Fibroblast of lung (primary cell): ENCODE results near the gene PFDN1. TPM values are rescaled to one million over a fixed set of nuclear protein-coding genes. Genes with fewer than 3 reads are reported as not detected.

Experiments used
- DNase-seq, 2 donors: peaks; one replicate each; pipeline versions ENCODE4 v3.0.0 to v3.0.0-alpha.2; 2010; ENCODE audit warnings: low read depth in 2 of 2
- H2AFZ ChIP-seq: 2 replicates; pipeline ENCODE4 v1.5.1; 2012; ENCODE audit warnings: low read length, control low read depth, inconsistent platforms
- H3K27ac ChIP-seq: 2 replicates; pipeline ENCODE4 v1.5.1; 2011; ENCODE audit warnings: low read length, control low read depth; ENCODE audit not compliant: insufficient read depth
- H3K27me3 ChIP-seq: 2 replicates; pipeline ENCODE4 v1.5.1; 2011; ENCODE audit warnings: mild to moderate bottlenecking, low read length; ENCODE audit not compliant: control insufficient read depth, insufficient read depth
- H3K36me3 ChIP-seq: 2 replicates; pipeline ENCODE4 v1.5.1; 2011; ENCODE audit warnings: low read length; ENCODE audit not compliant: control insufficient read depth, insufficient read depth
- H3K4me1 ChIP-seq: 2 replicates; pipeline ENCODE4 v1.5.1; 2011; ENCODE audit warnings: low read length; ENCODE audit not compliant: control insufficient read depth, insufficient read depth; ENCODE audit errors: extremely low read depth
- H3K4me2 ChIP-seq: 2 replicates; pipeline ENCODE4 v1.5.1; 2011; ENCODE audit warnings: low read length, control low read depth; ENCODE audit not compliant: insufficient read depth; ENCODE audit errors: extremely low read depth
- H3K4me3 ChIP-seq, 4 experiments: fragments of 200-600 bp in 1 of 4; sonication (generic) in 1 of 4; replicated peaks in 1 of 4; 2 replicates each; pipeline ENCODE4 v1.5.1; 2011 to 2016; ENCODE audit warnings: low read length in 4 of 4, low read depth in 3 of 4, mild to moderate bottlenecking in 3 of 4, control low read depth in 2 of 4, inconsistent platforms in 1 of 4, mixed read lengths in 1 of 4; ENCODE audit not compliant: insufficient read depth in 1 of 4; ENCODE audit errors: control extremely low read depth in 1 of 4
- H3K79me2 ChIP-seq: 2 replicates; pipeline ENCODE4 v1.5.1; 2012; ENCODE audit warnings: mild to moderate bottlenecking, low read length, inconsistent platforms; ENCODE audit not compliant: control insufficient read depth, insufficient read depth
- H3K9ac ChIP-seq: 2 replicates; pipeline ENCODE4 v1.5.1; 2011; ENCODE audit warnings: mild to moderate bottlenecking, low read length, control low read depth; ENCODE audit not compliant: insufficient read depth
- H3K9me3 ChIP-seq: 2 replicates; pipeline ENCODE4 v1.5.1; 2012; ENCODE audit warnings: low read depth, low read length; ENCODE audit not compliant: control insufficient read depth, insufficient read depth
- H4K20me1 ChIP-seq: 2 replicates; pipeline ENCODE4 v1.5.1; 2011; ENCODE audit warnings: low read length; ENCODE audit not compliant: control insufficient read depth, insufficient read depth; ENCODE audit errors: extremely low read depth
- EZH2 ChIP-seq: IDR thresholded peaks from 2 replicates; pipeline ENCODE4 v1.5.1; 2012; ENCODE audit warnings: low read length, control low read depth, mild to moderate bottlenecking; ENCODE audit errors: missing control alignments
- polyA plus RNA-seq, 2 donors: library from polyadenylated mRNA; depleted of rRNA in 1 of 2; stranded (reverse) in 1 of 2; unstranded in 1 of 2; fragments of >200 nt; gene quantifications; 2 replicates each; pipeline ENCODE4 v1.2.1, GENCODE V29; 2011 to 2012; ENCODE audit warnings: missing spikeins in 1 of 2
- total RNA-seq: library from RNA; depleted of rRNA; stranded (reverse); fragments of >200 nt; gene quantifications from 2 replicates; pipeline ENCODE4 v1.2.1, GENCODE V29; 2014
- TF ChIP-seq, protein P1 (sequence below), 2 donors: IDR thresholded peaks in 1 of 2; conservative IDR thresholded peaks in 1 of 2; 1 replicate in 1 of 2; 2 replicates in 1 of 2; pipeline ENCODE4 v1.5.1; 2011 to 2012; ENCODE audit warnings: low read length in 2 of 2, control low read depth in 1 of 2, inconsistent platforms in 1 of 2, low read depth in 1 of 2, mild to moderate bottlenecking in 1 of 2

Gene PFDN1
- total and polyA plus RNA-seq, 2 donors (not counting 1 experiment from before 2014, with no cell fraction given): 35.5 to 140 TPM

DNA sequence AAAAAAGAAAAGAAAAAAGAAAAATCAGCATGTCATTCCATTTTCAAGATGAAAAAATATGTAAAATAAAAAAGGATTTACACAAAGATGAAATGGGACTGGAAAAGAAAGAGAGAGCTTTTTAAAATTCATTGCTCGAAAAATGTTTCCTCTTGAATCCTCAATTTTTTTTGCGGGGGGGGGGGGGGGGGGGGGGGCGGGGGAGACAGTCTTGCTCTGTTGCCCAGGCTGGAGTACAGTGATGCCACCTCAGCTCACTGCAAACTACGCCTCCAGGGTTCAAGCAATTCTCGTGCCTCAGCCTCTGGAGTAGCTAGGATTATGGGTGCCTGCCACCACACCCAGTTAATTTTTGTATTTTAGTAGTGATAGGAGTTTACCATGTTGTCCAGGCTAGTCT lies 16.5 kb downstream of the PFDN1 start:
- H3K4me1 ChIP-seq: no peaks in the 10 kb centered on the region
- no peaks in the 10 kb centered on the region for H3K36me3 ChIP-seq
- H4K20me1 ChIP-seq: no peaks in the 10 kb centered on the region
- no peak for DNase-seq
- no peak overlapping the region for H3K4me2 ChIP-seq
- H3K4me3 ChIP-seq: no peak overlapping the region
- H3K27ac ChIP-seq: no peak overlapping the region
- no peaks in the 10 kb centered on the region for H3K27me3 ChIP-seq
- H3K9ac ChIP-seq: no peak overlapping the region
- no peak for TF ChIP-seq EZH2
- TF ChIP-seq, protein P1, sequence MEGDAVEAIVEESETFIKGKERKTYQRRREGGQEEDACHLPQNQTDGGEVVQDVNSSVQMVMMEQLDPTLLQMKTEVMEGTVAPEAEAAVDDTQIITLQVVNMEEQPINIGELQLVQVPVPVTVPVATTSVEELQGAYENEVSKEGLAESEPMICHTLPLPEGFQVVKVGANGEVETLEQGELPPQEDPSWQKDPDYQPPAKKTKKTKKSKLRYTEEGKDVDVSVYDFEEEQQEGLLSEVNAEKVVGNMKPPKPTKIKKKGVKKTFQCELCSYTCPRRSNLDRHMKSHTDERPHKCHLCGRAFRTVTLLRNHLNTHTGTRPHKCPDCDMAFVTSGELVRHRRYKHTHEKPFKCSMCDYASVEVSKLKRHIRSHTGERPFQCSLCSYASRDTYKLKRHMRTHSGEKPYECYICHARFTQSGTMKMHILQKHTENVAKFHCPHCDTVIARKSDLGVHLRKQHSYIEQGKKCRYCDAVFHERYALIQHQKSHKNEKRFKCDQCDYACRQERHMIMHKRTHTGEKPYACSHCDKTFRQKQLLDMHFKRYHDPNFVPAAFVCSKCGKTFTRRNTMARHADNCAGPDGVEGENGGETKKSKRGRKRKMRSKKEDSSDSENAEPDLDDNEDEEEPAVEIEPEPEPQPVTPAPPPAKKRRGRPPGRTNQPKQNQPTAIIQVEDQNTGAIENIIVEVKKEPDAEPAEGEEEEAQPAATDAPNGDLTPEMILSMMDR (conservative IDR thresholded peaks at IDR 0.05 in 1 of 2, IDR thresholded peaks at IDR 0.05 in 1 of 2; ENCODE audit: low read depth in 1 of 2, low read length in 2 of 2): no peak
- peaks cover 42% of the 10 kb centered on the region for H3K79me2 ChIP-seq
- no peaks in the 10 kb centered on the region for H3K9me3 ChIP-seq
- H2AFZ ChIP-seq: no peak overlapping the region

- Histone ChIP-seq H3K27ac (no peak overlapping the region), H2AFZ (no peak overlapping the region), H4K20me1 (no peaks in the 10 kb centered on the region), H3K9me3 (no peaks in the 10 kb centered on the region), H3K27me3 (no peaks in the 10 kb centered on the region), H3K4me3 (no peak overlapping the region), H3K9ac (no peak overlapping the region), H3K79me2 (peaks cover 23% of the 10 kb centered on the region), H3K4me1 (no peaks in the 10 kb centered on the region), H3K36me3 (no peaks in the 10 kb centered on the region), H3K4me2 (no peak overlapping the region)
- no peak for DNase-seq
- TF ChIP-seq, protein P1 (conservative IDR thresholded peaks at IDR 0.05 in 1 of 2, IDR thresholded peaks at IDR 0.05 in 1 of 2; ENCODE audit: low read depth in 1 of 2, low read length in 2 of 2): no peak
- no peak for TF ChIP-seq EZH2
These were observed 18.9 kb downstream of the PFDN1 start for GRCh38 chr5:140284013-140284412.

- DNase-seq: no peak
- H3K4me2 ChIP-seq: no peak overlapping the region
- H3K27me3 ChIP-seq: no peaks in the 10 kb centered on the region
- no peaks in the 10 kb centered on the region for H3K36me3 ChIP-seq
- no peak for TF ChIP-seq EZH2
- TF ChIP-seq, protein P1 (conservative IDR thresholded peaks at IDR 0.05 in 1 of 2, IDR thresholded peaks at IDR 0.05 in 1 of 2; ENCODE audit: low read depth in 1 of 2, low read length in 2 of 2): no peak
- no peaks in the 10 kb centered on the region for H4K20me1 ChIP-seq
- no peak overlapping the region for H3K9ac ChIP-seq
- peaks cover 16% of the 10 kb centered on the region for H3K79me2 ChIP-seq
- H2AFZ ChIP-seq: no peak overlapping the region
- no peaks in the 10 kb centered on the region for H3K4me1 ChIP-seq
- no peak overlapping the region for H3K27ac ChIP-seq
- no peak overlapping the region for H3K4me3 ChIP-seq
- H3K9me3 ChIP-seq: no peaks in the 10 kb centered on the region
These were observed 20.6 kb downstream of the PFDN1 start for GRCh38 chr5:140282266-140282665.
